ENCODE measurements around the gene PHYHIPL. TPM values are rescaled to one million over a fixed set of nuclear protein-coding genes. Genes with fewer than 3 reads are reported as not detected.

Gene PHYHIPL
- polyA plus RNA-seq, 1 of the 3 experiments (the other 2 are of a cell fraction) = 0.44 TPM

DNA sequence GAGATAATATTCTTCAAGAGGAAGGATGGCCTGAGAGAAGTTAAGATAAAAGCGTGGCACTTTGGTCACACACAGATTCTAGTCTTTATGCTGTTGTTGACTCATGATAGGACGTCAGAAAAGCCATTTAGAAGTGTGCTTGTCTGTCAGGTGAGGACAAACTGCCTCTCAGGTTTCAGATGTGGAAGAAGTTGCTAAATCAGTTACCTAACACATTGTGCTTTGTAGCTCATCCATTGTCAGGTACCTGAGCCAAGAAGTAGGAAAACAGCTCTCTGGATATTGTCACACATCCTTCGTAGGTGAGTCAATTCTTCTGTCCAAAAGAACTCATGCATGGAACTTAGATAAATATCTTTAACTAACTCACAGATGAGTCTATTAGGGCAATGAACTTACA lies 49.5 kb upstream of the PHYHIPL start:
- WGBS (ENCODE audit: low lambda C conversion rate) = 50% methylated on average over 3 of the region's 3 CpGs

DNA sequence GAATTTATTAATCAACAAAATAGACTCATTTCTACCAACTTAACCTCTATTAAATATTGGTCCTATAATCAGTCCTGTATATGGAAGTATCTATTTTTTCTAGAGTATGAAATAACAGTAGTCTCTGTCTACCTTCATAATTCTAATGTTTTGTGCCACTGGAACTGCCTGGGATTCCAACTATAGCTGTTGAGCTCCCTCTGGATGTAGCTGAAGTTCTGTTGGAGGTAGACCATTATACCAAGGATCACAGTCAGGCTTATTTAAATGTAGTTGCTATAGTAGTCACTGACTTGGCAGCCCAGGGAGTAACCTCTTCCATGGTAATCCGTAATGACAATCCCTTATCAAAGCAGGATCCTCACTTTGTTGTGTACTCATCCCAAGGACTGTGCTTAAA lies 48.5 kb upstream of the PHYHIPL start:
- Histone ChIP-seq H3K4me1 (ENCODE audit: control insufficient read depth in 1 of 2, insufficient read depth in 2 of 2, low read depth in 1 of 2, low read length in 1 of 2) (no peaks in the 10 kb centered on the region; a peak in 1 of 4 replicates), H3K27me3 (ENCODE audit: insufficient read depth) (no peaks in the 10 kb centered on the region; the same call in 1 of the 2 replicates), H3F3A (replicated peaks; ENCODE audit: insufficient read depth) (no peaks in the 10 kb centered on the region), H3K9ac (no peak overlapping the region), H3K79me2 (ENCODE audit: insufficient read depth) (no peaks in the 10 kb centered on the region), H3K9me3 (no peaks in the 10 kb centered on the region), H2AFZ (ENCODE audit: low read depth) (no peak overlapping the region), H3K27ac (ENCODE audit: low read depth in 2 of 2, low read length in 1 of 2) (no peak overlapping the region), H3K9me2 (no peaks in the 10 kb centered on the region), H3K4me3 (ENCODE audit: low read depth in 2 of 2, low read length in 1 of 2) (no peak overlapping the region), H4K20me1 (ENCODE audit: insufficient read depth) (no peaks in the 10 kb centered on the region), H3K36me3 (replicated peaks in 1 of 2; ENCODE audit: control insufficient read depth in 1 of 2, insufficient read depth in 2 of 2, low read length in 1 of 2) (no peaks in the 10 kb centered on the region), H3K4me2 (no peak overlapping the region)
- no peak for DNase-seq
- POLR2A ChIA-PET = no interaction called here
- CTCF ChIA-PET = interaction anchor here (0.6 to 1.2 kb wide), 4 partner anchors 9 to 441 kb away, joined by 3 to 5 read pairs (median 4); no protein-coding TSS in a partner anchor
- WGBS (ENCODE audit: low lambda C conversion rate) = 33% methylated on average over 1 of the region's 1 CpG
- TF ChIP-seq NFIC (IDR thresholded peaks at IDR 0.05; ENCODE audit: borderline replicate concordance) (no peak), MXI1 (IDR thresholded peaks at IDR 0.05; ENCODE audit: low read depth, low read length) (no peak), RCOR1 (IDR thresholded peaks at IDR 0.05; ENCODE audit: low read length) (no peak), GATA2 (CRISPR knock-in tag; IDR thresholded peaks at IDR 0.05) (no peak), NRF1 (IDR thresholded peaks at IDR 0.05; ENCODE audit: low read depth, low read length) (no peak), FOXJ3 (CRISPR knock-in tag; IDR thresholded peaks at IDR 0.05) (no peak), CHD2 (IDR thresholded peaks at IDR 0.05; ENCODE audit: low read length, partially characterized antibody) (no peak), JUND (IDR thresholded peaks at IDR 0.05) (no peak)
- TF ChIP-seq, protein P1, sequence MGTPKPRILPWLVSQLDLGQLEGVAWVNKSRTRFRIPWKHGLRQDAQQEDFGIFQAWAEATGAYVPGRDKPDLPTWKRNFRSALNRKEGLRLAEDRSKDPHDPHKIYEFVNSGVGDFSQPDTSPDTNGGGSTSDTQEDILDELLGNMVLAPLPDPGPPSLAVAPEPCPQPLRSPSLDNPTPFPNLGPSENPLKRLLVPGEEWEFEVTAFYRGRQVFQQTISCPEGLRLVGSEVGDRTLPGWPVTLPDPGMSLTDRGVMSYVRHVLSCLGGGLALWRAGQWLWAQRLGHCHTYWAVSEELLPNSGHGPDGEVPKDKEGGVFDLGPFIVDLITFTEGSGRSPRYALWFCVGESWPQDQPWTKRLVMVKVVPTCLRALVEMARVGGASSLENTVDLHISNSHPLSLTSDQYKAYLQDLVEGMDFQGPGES (IDR thresholded peaks at IDR 0.05; ENCODE audit: low read depth, low read length) = no peak
- TF ChIP-seq, protein P2, sequence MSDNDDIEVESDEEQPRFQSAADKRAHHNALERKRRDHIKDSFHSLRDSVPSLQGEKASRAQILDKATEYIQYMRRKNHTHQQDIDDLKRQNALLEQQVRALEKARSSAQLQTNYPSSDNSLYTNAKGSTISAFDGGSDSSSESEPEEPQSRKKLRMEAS (IDR thresholded peaks at IDR 0.05; ENCODE audit: low read depth) = no peak
- TF ChIP-seq, protein P3, sequence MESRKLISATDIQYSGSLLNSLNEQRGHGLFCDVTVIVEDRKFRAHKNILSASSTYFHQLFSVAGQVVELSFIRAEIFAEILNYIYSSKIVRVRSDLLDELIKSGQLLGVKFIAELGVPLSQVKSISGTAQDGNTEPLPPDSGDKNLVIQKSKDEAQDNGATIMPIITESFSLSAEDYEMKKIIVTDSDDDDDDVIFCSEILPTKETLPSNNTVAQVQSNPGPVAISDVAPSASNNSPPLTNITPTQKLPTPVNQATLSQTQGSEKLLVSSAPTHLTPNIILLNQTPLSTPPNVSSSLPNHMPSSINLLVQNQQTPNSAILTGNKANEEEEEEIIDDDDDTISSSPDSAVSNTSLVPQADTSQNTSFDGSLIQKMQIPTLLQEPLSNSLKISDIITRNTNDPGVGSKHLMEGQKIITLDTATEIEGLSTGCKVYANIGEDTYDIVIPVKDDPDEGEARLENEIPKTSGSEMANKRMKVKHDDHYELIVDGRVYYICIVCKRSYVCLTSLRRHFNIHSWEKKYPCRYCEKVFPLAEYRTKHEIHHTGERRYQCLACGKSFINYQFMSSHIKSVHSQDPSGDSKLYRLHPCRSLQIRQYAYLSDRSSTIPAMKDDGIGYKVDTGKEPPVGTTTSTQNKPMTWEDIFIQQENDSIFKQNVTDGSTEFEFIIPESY (IDR thresholded peaks at IDR 0.05; ENCODE audit: borderline replicate concordance, low read depth) = no peak

More for the DNA sequence above, 49.5 kb upstream of the PHYHIPL start:
- no peak for DNase-seq
- no peaks in the 10 kb centered on the region for H3K79me2 ChIP-seq (ENCODE audit: insufficient read depth)
- no peak overlapping the region for H3K4me2 ChIP-seq
- H3K9me3 ChIP-seq = no peaks in the 10 kb centered on the region
- TF ChIP-seq EZH2phosphoT487 (IDR thresholded peaks at IDR 0.05; ENCODE audit: borderline replicate concordance, low read depth) = no peak
- no peak for TF ChIP-seq GATA2 (CRISPR knock-in tag; IDR thresholded peaks at IDR 0.05)
- TF ChIP-seq GABPA (IDR thresholded peaks at IDR 0.05; ENCODE audit: low read depth) = no peak
- TF ChIP-seq TAF1 (IDR thresholded peaks at IDR 0.05; ENCODE audit: borderline replicate concordance, low read depth, low read length) = no peak
- TF ChIP-seq MXI1 (IDR thresholded peaks at IDR 0.05; ENCODE audit: low read depth, low read length) = no peak
- TF ChIP-seq CHD2 (IDR thresholded peaks at IDR 0.05; ENCODE audit: low read length, partially characterized antibody) = no peak
- no peak for TF ChIP-seq RXRA (IDR thresholded peaks at IDR 0.05; ENCODE audit: borderline replicate concordance, low read depth)
- TF ChIP-seq, protein P1 (IDR thresholded peaks at IDR 0.05; ENCODE audit: low read depth, low read length) = no peak
- TF ChIP-seq YY1 (IDR thresholded peaks at IDR 0.05; ENCODE audit: low read depth) = no peak
- TF ChIP-seq, protein P3 (IDR thresholded peaks at IDR 0.05; ENCODE audit: borderline replicate concordance, low read depth) = no peak
- TF ChIP-seq NFIC (IDR thresholded peaks at IDR 0.05; ENCODE audit: borderline replicate concordance) = no peak
- TF ChIP-seq SMC3 (IDR thresholded peaks at IDR 0.05; ENCODE audit: low read depth, low read length) = no peak
- TF ChIP-seq, protein P4, sequence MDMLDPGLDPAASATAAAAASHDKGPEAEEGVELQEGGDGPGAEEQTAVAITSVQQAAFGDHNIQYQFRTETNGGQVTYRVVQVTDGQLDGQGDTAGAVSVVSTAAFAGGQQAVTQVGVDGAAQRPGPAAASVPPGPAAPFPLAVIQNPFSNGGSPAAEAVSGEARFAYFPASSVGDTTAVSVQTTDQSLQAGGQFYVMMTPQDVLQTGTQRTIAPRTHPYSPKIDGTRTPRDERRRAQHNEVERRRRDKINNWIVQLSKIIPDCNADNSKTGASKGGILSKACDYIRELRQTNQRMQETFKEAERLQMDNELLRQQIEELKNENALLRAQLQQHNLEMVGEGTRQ (IDR thresholded peaks at IDR 0.05; ENCODE audit: borderline replicate concordance, low read depth, low read length) = no peak
- H3K27ac ChIP-seq (ENCODE audit: low read depth in 2 of 2, low read length in 1 of 2) = no peak overlapping the region
- ChIA-PET POLR2A (no interaction called here), CTCF (interaction anchor here (1.0 kb wide), 1 partner anchor 10 kb away, joined by 5 read pairs; no protein-coding TSS in a partner anchor)
- no peaks in the 10 kb centered on the region for H3F3A ChIP-seq (replicated peaks; ENCODE audit: insufficient read depth)
- H3K9me2 ChIP-seq = no peaks in the 10 kb centered on the region
- no peak overlapping the region for H3K4me3 ChIP-seq (ENCODE audit: low read depth in 2 of 2, low read length in 1 of 2)
- H3K9ac ChIP-seq = no peak overlapping the region
- H3K36me3 ChIP-seq (replicated peaks in 1 of 2; ENCODE audit: control insufficient read depth in 1 of 2, insufficient read depth in 2 of 2, low read length in 1 of 2) = no peaks in the 10 kb centered on the region
- no peaks in the 10 kb centered on the region; the same call in 1 of the 2 replicates for H3K27me3 ChIP-seq (ENCODE audit: insufficient read depth)
- no peak overlapping the region for H2AFZ ChIP-seq (ENCODE audit: low read depth)
- no peaks in the 10 kb centered on the region for H4K20me1 ChIP-seq (ENCODE audit: insufficient read depth)
- no peaks in the 10 kb centered on the region; a peak in 1 of 4 replicates for H3K4me1 ChIP-seq (ENCODE audit: control insufficient read depth in 1 of 2, insufficient read depth in 2 of 2, low read depth in 1 of 2, low read length in 1 of 2)
